Uterus (tissue), 4 donors: Measurements from ENCODE around the gene CDH4. TPM values are rescaled to one million over a fixed set of nuclear protein-coding genes. Genes with fewer than 3 reads are reported as not detected.

ENCODE experiments used
- DNase-seq, 2 donors: peaks; one replicate each; pipeline ENCODE4 v3.0.0-alpha.2; 2019 to 2020
- H3K27ac ChIP-seq, 2 donors: fragments of 200-600 bp; sonication (generic); 1 replicate in 1 of 2; 2 replicates in 1 of 2; pipeline ENCODE4 v1.5.1; 2016 to 2018
- H3K27me3 ChIP-seq, 2 donors: fragments of 200-600 bp; sonication (generic); one replicate each; pipeline ENCODE4 v1.5.1; 2018 to 2019; ENCODE audit warnings: control low read depth in 1 of 2
- H3K36me3 ChIP-seq, 2 donors: fragments of 200-600 bp; sonication (generic); one replicate each; pipeline ENCODE4 v1.5.1; 2019; ENCODE audit warnings: control low read depth in 1 of 2
- H3K4me1 ChIP-seq, 2 donors: fragments of 200-600 bp; sonication (generic); one replicate each; pipeline ENCODE4 v1.5.1; 2018 to 2019; ENCODE audit warnings: control low read depth in 1 of 2
- H3K4me3 ChIP-seq, 2 donors: fragments of 200-600 bp; sonication (generic); 1 replicate in 1 of 2; 2 replicates in 1 of 2; pipeline ENCODE4 v1.5.1; 2018 to 2019; ENCODE audit warnings: mild to moderate bottlenecking in 1 of 2
- H3K9me3 ChIP-seq, 2 donors: fragments of 200-600 bp; sonication (generic); one replicate each; pipeline ENCODE4 v1.5.1; 2019; ENCODE audit warnings: control low read depth in 1 of 2
- POLR2A ChIP-seq, 2 donors: fragments of 450-650 bp; IDR thresholded peaks; one replicate each; pipeline ENCODE4 v1.6.1; 2016; ENCODE audit warnings: antibody characterized with exemption in 2 of 2, mild to moderate bottlenecking in 1 of 2, moderate library complexity in 1 of 2
- intact Hi-C: fragments of 100-400 bp; cut with DNase I; formaldehyde crosslinking; loops from one replicate; pipeline ENCODE4 v1.15.1; 2023; ENCODE audit warnings: low total_unique reads
- total RNA-seq, 4 donors: library from RNA; depleted of rRNA in 3 of 4; stranded (reverse); fragments of >200 nt in 3 of 4; gene quantifications; one replicate each; pipeline versions ENCODE4 v1.1.0 to v1.2.4, GENCODE V29; 2014 to 2023
- TF ChIP-seq, protein P1 (sequence below), 4 experiments: fragments of 200-600 bp in 2 of 4; fragments of 450-650 bp in 2 of 4; sonication (generic) in 2 of 4; IDR thresholded peaks; one replicate each; pipeline ENCODE4 v1.5.1; 2016 to 2019; ENCODE audit warnings: antibody characterized with exemption in 4 of 4, mild to moderate bottlenecking in 2 of 4, moderate library complexity in 1 of 4
- donor health status: DM: yes; HTN: yes; CAD: no.

Gene CDH4
- total RNA-seq, 4 donors from 2014 or later: under 0.01 to 0.55 TPM; not detected in 2

DNA sequence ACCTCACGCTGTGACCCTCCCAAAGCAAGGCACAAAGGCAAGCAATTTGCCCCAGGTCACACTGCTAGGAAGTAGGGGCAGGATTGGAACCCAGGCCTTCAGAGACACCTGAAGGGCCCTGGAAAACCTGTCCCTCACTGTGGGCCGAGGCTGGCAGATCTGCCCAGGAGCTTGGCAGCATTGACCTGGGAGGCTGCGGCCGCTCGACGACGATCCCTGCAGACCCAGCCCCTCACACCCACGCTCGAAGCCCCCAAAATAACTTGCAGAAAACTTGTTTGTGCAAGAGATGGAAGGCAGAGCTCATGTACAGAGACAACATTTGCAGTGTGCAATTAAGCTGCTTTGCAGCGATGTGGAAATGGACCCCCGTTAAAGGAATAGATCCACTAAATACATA, 562.2 kb downstream of the CDH4 start:
- DNase-seq: no peak
- Histone ChIP-seq H3K9me3 (no peaks in the 10 kb centered on the region), H3K4me1 (no peaks in the 10 kb centered on the region), H3K36me3 (no peaks in the 10 kb centered on the region), H3K4me3 (no peak overlapping the region), H3K27me3 (no peaks in the 10 kb centered on the region), H3K27ac (no peak overlapping the region)
- intact Hi-C loops: no loop called here
- TF ChIP-seq, protein P1, sequence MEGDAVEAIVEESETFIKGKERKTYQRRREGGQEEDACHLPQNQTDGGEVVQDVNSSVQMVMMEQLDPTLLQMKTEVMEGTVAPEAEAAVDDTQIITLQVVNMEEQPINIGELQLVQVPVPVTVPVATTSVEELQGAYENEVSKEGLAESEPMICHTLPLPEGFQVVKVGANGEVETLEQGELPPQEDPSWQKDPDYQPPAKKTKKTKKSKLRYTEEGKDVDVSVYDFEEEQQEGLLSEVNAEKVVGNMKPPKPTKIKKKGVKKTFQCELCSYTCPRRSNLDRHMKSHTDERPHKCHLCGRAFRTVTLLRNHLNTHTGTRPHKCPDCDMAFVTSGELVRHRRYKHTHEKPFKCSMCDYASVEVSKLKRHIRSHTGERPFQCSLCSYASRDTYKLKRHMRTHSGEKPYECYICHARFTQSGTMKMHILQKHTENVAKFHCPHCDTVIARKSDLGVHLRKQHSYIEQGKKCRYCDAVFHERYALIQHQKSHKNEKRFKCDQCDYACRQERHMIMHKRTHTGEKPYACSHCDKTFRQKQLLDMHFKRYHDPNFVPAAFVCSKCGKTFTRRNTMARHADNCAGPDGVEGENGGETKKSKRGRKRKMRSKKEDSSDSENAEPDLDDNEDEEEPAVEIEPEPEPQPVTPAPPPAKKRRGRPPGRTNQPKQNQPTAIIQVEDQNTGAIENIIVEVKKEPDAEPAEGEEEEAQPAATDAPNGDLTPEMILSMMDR (IDR thresholded peaks at IDR 0.05): no peak
- no peak for TF ChIP-seq POLR2A (IDR thresholded peaks at IDR 0.05)

DNA sequence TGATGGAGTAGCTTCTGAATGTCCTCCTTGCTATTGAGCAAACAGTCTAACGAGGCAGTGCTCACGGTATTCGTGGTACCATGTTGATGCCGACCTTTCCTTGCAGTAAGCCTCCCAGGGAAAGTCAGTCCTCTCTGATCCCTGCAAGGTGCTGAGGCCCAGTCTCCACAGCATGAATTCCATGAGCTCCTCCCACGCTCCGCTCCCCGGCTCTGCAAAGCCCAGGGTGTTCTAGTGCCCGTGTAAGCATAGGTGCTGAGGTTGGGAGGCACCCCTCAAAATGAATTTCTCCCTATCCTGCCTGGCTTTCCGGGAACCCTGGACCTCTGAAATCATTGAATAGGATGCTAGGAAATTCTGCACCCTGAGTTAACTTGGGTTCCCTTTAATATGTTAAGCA, 562.7 kb downstream of the CDH4 start:
- Histone ChIP-seq H3K4me3 (no peak overlapping the region), H3K9me3 (no peaks in the 10 kb centered on the region), H3K4me1 (no peaks in the 10 kb centered on the region), H3K36me3 (no peaks in the 10 kb centered on the region), H3K27me3 (no peaks in the 10 kb centered on the region), H3K27ac (no peak overlapping the region)
- DNase-seq: no peak
- TF ChIP-seq, protein P1 (IDR thresholded peaks at IDR 0.05): no peak
- TF ChIP-seq POLR2A (IDR thresholded peaks at IDR 0.05): no peak
- intact Hi-C loops: no loop called here

DNA sequence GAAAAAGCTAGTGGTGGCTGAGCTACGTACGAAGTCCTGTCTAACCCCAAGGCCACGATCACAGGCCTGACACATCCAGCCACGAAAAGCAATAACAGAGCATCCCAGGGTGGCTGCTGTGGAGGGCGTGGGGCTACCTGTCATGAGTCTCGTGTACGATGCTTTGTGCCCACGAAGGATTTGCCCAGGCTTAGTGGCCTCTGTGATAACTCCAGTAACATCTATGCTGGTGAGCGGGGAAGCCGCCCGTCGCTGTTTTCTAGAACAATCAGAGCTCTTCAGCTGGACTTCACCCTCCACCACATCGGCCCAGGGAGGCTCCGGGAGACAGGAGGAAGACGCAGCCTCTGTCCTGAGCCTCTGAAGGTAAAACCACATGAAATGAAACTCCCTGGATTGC, 563.1 kb downstream of the CDH4 start:
- Histone ChIP-seq H3K27ac (no peak overlapping the region), H3K27me3 (no peaks in the 10 kb centered on the region), H3K36me3 (no peaks in the 10 kb centered on the region), H3K4me1 (no peaks in the 10 kb centered on the region), H3K4me3 (no peak overlapping the region), H3K9me3 (no peaks in the 10 kb centered on the region)
- TF ChIP-seq, protein P1 (IDR thresholded peaks at IDR 0.05): no peak
- no peak for TF ChIP-seq POLR2A (IDR thresholded peaks at IDR 0.05)
- no peak for DNase-seq
- intact Hi-C loops: no loop called here

DNA sequence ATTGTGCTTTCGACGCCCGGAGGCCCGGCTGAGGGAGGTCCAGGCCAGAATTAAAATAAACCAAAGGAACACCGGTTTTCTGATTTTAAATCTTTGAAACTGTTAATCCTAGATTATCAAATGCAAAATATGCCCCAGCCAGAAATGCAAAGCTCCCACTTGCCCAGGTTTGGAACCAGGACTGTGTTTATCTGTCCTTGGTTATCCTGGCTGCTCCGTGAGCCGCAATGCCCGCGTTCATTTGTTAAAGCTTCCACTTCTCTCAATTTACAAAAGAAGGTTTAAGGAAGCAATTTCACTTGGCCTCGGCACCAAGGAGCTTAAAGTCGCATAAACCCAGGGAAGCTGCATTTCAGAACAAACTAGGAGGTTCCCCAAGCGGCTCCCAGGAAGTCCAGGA, 563.6 kb downstream of the CDH4 start:
- TF ChIP-seq, protein P1 (IDR thresholded peaks at IDR 0.05): no peak
- TF ChIP-seq POLR2A (IDR thresholded peaks at IDR 0.05): no peak
- H3K4me3 ChIP-seq: no peak overlapping the region
- intact Hi-C loops: no loop called here
- no peak overlapping the region for H3K27ac ChIP-seq
- H3K27me3 ChIP-seq: no peaks in the 10 kb centered on the region
- DNase-seq: no peak
- no peaks in the 10 kb centered on the region for H3K4me1 ChIP-seq
- H3K9me3 ChIP-seq: no peaks in the 10 kb centered on the region
- H3K36me3 ChIP-seq: no peaks in the 10 kb centered on the region

DNA sequence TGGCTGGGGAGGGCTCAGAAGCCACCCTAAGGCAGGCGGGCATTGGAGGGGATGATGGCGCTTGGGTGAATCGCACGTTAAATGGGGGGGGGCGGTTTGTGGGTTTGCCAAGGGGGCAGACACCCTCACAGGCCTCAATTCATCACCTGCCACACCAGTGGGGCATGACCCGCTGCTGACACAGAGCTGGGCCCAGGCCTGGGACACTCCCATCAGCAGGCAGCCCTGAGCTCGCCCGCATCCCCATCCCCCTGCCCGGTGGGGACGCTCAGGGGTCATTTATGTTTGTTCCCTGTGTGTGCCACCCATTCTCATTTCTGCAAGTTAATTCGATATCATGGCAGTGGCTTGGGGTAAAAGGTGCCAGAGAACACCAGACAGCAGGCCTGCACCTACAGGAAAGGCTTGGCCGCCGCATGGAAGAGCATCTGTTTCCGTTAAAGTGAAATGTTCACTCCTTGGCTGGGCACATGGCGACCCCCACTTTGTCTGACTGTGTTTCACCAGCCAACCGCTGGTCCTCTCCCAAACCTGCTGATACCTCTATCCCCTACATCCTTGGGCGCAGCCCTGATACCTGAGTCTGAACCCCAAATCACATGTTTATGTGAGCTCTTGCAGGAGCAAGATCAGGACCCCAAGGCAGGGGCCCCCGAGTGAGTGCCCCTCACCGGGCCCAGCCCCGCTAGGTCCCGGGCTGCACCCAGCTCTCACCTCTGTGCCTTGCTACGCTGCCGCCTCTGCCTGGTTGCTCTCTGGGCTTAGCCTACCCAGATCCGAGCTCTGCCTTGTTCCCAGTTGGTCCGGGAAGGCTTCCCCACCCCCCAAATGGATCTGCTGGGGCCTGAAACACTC, 564.8 kb downstream of the CDH4 start:
- Histone ChIP-seq H3K27me3 (no peaks in the 10 kb centered on the region), H3K9me3 (no peaks in the 10 kb centered on the region), H3K4me3 (no peak overlapping the region), H3K4me1 (no peaks in the 10 kb centered on the region), H3K36me3 (no peaks in the 10 kb centered on the region), H3K27ac (no peak overlapping the region)
- no peak for DNase-seq
- TF ChIP-seq, protein P1 (IDR thresholded peaks at IDR 0.05): no peak
- TF ChIP-seq POLR2A (IDR thresholded peaks at IDR 0.05): no peak
- intact Hi-C loops: no loop called here
